HG03342 (cell line): ENCODE data around the gene MC5R.

ENCODE experiments used
- ATAC-seq: cut with Tn5 transposase; IDR thresholded peaks from one replicate; pipeline ENCODE4 v1.9.1; 2021; ENCODE audit warnings: mild to moderate bottlenecking, moderate library complexity; ENCODE audit not compliant: unreplicated experiment

Gene MC5R

GRCh38 chr18:13823707-13824395 is at the start of gene MC5R:
Gene MC5R (plus strand): TSS chr18:13824149. CDS start chr18:13825766, 1,617 bp downstream.
- peak; percentile 94 for ATAC-seq

DNA sequence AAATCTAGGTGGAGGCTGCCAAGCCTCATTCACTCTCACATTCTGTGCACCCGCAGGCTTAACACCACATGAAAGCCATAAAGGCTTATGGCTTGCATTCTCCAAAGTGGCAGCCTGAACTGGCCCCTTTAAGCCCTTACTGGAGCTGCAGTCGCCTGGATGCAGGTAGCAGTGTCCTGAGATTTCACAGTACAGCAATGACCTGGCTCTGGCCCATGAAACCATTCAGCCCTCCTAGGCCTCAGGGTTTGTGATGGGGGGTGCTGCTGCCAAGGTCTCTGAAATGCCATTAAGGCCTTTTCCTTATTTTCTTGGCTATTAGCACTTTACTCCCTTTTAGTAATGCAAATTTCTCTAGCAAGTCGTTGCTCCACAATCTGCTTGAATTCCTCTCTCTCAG is 48.9 kb upstream of the MC5R start:
- no peak for ATAC-seq

DNA sequence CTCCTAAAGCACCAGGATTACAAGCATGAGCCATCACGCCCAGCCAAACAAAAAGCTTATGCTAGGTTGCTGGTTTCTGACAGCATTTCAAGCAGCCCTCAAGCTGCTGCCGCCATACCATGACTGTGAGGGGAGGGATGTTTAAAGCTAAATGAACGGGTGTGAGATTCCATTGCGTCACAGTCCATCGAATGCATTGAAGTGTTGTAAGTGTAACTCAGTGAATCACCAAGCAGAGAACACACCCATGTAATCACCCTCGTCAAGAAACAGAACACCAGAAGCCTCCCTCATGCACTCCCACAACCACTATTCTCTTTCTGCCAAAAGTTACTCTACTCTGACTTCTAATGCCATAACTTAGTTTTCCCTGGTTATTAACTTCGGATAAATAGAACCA is 32.8 kb upstream of the MC5R start:
- no peak for ATAC-seq

DNA sequence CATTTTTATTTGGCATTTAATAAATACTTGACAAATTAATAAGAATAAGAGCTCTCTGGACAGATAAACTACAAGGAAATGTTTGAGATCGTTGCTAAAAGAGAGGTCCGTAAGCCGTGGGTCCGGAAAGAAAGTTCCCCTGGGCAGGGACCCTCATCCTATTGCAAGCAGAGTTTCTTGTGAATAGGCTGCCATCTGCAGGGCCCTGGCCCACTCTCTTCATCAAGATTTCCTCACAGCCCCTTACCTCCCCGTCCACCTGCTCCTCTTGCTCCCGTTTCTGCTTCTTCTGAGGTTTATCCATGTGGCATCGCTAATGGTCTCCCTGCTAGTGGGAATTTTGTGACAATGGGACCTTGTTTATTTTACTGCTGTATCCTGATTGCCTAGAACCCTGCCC is 30.1 kb upstream of the MC5R start:
- no peak for ATAC-seq

- no peak for ATAC-seq
Measured at GRCh38 chr18:13796515-13796914, 27.4 kb upstream of the MC5R start.

DNA sequence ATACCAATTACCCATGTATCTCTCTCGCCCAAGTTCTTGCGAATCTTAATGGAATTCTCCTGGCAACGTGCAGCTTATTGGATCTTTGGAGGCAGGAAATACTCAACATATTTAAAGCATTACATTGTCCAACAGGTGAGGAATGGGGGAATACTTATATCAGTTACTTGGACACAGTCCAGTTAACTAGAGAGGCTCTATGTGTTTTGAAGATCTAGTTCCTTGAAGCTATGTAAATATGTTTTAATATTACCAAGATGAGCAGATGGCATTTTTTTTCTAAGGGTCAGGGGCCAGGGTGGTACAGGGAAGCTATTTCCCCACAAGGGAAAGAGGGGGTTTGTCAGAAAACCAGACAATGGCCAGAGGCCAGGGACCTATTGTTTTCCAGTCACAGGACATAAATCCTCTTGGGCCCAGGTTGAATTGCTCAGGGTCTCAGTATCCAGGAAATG is 26.8 kb upstream of the MC5R start:
- no peak for ATAC-seq

- no peak for ATAC-seq
Measured at GRCh38 chr18:13799396-13799795, 24.6 kb upstream of the MC5R start.

- ATAC-seq, result no peak
Measured at GRCh38 chr18:13800505-13801259, 23.3 kb upstream of the MC5R start.

- ATAC-seq, result no peak
Measured at GRCh38 chr18:13801260-13801601, 22.7 kb upstream of the MC5R start.

DNA sequence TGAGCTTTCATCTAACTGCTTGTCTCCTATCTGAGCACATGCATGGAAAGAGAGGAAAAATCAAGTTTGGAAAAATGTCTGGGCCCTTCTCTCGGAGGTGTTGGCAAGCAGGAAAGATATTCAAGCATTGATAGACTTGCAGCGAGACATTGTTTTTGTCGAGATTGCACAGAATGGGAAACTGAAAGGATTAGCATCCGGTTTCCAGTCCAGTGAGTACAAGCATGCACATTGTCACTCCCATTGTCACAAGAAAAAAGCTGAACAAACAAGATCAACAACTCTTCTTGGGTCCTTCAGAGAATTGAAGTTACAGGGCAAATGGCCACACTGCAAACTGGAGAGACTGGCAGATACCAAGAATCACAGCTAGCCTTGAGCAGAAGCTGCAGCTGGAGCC is 19.6 kb upstream of the MC5R start:
- ATAC-seq, result peak; percentile 48

- no peak for ATAC-seq
Measured at GRCh38 chr18:13808294-13809042, 15.5 kb upstream of the MC5R start.

DNA sequence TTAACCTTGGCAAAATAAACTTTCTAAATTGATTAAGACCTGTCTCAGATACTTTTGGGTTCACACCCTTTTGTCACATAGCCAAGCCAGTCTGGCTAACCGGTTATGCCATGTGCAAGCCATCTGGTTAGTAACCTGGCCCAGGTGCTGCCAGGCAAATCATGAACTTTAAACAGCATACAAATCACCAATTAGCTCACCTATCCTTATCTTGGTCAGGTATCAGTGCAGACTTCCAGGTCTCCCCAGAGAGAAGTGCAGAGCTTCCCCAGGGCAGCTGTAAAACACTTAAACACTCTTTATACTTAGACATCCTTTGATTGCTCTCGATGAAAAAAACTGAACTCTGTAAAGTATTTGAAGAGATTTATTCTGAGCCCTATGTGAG is 14.9 kb upstream of the MC5R start:
- no peak for ATAC-seq

DNA sequence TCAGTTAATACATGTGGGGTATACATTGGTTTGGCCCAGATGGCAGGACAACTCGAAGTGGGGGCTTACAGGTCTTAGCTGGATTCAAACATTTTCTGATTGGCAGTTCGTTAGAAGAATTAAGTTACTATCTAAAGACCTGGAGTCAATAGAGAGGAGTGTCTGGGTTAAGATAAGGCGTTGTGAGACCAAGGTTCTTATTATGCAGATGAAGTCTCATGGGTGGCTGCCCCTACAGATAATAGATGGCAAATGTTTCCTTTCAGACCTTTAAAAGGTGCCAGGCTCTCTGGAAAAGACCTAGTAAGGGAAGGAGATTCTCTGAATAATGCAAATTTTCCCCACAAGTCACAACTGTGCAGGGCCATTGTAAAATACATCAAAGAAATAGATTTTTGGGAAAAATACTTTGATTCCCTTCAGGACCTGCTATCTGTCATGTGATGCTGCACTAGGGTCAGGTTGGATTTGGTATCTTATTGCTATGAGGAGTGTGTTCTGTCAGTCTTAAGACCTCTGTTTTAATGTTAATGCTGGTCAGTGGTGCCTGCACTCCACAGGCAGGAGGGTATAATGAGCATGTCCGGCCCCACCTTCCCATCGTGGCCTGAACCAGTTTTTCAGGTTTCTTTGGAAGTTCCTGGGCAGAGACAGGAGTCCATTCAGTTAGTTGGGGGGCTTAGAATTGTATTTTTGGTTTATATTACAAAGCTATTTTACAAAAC is 14.3 kb upstream of the MC5R start:
- ATAC-seq, result no peak

GRCh38 chr18:13810950-13811485 is 12.9 kb upstream of the MC5R start:
- ATAC-seq, result no peak

DNA sequence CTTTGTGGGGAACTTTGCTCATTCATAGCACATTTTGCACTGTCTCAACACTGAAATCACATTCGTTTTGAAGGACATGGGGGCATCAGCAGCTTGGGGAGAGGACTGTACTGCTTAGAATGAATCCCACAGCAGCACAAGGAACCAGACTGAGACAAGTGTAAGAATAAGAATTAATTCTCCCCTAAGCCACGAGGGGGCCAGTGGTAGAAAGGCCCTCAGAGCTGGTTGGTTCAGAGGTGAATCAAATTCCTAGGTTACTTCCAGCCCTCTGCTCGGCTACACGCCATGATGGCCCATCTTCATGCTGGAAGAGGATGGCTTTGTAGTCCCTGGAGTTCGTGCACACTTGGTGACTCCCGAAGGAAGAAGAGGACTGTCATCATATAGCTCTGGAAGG is 12.0 kb upstream of the MC5R start:
- no peak for ATAC-seq

- ATAC-seq, result peak; percentile 86
Measured at GRCh38 chr18:13813271-13813849, 10.6 kb upstream of the MC5R start.

- no peak for ATAC-seq
Measured at GRCh38 chr18:13826209-13826608, 2.3 kb downstream of the MC5R start.

GRCh38 chr18:13831864-13832508 is 8.0 kb downstream of the MC5R start:
- no peak for ATAC-seq

DNA sequence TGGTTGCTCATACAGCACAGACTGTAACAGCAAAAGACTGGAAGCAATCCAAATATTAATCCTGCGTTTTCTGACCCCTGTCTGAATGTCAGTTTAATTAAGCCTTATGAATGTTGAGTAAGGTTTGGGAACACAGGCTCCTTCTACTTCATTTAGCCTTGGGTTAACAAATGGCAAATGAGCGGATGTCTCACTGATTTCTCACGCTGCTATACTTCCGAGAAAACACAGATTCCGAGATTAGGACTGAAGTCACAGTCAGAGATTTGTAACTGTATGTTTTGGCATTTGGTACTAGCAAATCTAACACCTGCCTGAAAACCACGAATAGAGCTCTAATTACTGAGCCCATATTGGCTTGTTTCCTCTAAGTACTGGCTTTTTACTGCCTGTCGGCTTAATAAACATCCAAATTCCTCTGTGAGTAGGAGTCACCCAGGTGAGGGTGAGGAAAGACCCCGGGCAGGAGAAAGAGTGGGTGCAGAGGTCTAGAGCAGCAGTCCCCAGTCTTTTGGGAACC is 10.6 kb downstream of the MC5R start:
- ATAC-seq, result no peak

DNA sequence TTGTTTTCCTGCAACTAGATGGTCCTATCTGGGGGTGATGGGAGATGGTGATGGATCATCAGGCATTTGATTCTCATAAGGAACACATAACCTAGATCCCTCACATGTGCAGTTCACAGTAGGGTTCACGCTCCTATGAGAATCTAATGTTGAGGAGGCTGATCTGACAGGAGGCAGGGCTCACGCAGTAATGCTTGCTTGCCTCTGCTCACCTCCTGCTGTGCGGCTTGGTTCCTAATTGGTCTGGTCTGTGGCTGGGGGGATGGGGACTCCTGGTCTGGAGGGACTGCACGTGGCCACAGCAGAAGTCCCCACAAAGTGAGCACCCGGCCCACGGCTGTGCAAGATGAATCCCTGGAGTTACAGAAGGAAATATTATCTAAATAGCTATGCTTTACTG is 11.3 kb downstream of the MC5R start:
- no peak for ATAC-seq
